ENCODE data around the gene BBS4.

BBS4 gene

DNA sequence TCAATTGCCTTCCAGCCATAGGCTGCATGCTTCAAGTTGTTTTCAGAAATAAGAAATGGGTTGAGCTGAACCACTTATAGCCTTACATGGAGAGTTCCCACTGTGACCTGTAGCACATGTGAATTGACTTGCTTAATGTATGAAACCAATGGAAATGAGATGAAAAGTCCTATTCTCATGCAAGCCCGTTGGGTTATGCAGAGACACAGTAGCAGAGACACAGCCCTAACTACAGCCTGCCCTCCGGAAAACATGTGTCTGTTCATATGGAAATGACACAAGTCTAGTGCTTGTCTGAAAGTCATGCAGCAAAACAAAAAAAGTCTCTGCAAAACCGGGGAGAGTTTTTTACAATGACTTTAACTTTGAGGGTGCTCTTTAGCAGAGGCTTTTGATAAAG lies 14.5 kb upstream of the BBS4 start:
- TF ChIP-seq, protein P1, sequence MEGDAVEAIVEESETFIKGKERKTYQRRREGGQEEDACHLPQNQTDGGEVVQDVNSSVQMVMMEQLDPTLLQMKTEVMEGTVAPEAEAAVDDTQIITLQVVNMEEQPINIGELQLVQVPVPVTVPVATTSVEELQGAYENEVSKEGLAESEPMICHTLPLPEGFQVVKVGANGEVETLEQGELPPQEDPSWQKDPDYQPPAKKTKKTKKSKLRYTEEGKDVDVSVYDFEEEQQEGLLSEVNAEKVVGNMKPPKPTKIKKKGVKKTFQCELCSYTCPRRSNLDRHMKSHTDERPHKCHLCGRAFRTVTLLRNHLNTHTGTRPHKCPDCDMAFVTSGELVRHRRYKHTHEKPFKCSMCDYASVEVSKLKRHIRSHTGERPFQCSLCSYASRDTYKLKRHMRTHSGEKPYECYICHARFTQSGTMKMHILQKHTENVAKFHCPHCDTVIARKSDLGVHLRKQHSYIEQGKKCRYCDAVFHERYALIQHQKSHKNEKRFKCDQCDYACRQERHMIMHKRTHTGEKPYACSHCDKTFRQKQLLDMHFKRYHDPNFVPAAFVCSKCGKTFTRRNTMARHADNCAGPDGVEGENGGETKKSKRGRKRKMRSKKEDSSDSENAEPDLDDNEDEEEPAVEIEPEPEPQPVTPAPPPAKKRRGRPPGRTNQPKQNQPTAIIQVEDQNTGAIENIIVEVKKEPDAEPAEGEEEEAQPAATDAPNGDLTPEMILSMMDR (IDR thresholded peaks at IDR 0.05; ENCODE audit: extremely low read depth, missing control alignments), result no peak
- no peak for DNase-seq (ENCODE audit: low spot score)

DNA sequence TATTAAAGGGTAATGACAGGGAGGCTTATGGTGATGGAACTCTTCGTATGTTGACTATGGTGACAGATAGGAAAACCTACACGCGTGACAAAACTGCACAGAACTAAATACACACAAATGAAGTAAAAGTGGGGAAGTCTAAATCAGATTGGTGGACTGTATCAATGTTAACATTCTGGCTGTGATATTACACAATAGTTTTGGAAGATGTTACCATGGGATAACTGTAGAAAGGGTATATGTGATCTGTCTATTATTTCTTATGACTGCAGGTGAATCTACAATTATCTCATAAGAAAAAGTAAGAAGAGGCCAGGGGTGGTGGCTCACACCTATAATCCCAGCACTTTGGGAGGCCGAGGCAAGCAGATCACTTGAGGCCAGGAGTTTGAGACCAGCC lies 9.2 kb upstream of the BBS4 start:
- no peak for DNase-seq (ENCODE audit: low spot score)
- TF ChIP-seq, protein P1 (IDR thresholded peaks at IDR 0.05; ENCODE audit: extremely low read depth, missing control alignments), result no peak

DNA sequence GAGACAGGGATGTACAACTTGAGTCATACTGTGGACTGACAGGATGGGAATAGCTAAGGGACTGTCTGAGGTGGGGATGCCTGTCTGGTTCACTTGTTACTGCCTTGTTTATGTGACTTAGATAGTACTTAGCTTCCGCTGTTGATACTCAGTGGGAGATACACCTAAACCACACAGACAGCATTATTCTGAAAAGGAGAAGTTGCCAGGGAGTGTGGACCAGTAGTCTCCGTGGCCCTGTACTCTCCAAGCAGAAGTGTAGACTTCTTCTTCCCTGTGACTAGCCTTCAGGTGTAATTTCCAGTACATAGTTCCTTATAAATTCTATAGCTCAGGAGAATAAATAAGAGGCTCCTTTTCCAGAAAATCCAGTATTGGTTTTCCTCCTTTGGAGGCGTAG lies 5.1 kb upstream of the BBS4 start:
- DNase-seq (ENCODE audit: low spot score), result no peak
- TF ChIP-seq, protein P1 (IDR thresholded peaks at IDR 0.05; ENCODE audit: extremely low read depth, missing control alignments), result no peak

DNA sequence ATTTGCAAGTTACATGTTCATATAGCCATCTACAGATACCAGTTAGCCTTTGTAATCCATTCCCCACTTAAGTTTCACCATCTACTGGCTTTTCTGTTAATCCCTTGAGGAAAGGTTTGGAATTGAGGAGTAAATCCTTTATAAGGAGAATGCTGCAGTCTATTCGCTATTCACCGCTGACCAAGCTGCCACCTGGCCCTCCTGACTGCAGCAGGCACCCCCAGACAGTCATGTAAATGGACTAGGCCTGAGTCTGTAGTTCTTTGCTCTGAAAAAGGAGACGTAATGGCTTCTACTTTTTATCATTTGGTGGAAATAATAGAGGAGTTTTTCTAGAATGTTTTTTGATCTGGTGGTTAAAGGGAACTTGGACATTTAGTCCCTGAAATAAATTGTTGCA lies 3.2 kb upstream of the BBS4 start:
- TF ChIP-seq, protein P1 (IDR thresholded peaks at IDR 0.05; ENCODE audit: extremely low read depth, missing control alignments), result no peak
- no peak for DNase-seq (ENCODE audit: low spot score)

DNA sequence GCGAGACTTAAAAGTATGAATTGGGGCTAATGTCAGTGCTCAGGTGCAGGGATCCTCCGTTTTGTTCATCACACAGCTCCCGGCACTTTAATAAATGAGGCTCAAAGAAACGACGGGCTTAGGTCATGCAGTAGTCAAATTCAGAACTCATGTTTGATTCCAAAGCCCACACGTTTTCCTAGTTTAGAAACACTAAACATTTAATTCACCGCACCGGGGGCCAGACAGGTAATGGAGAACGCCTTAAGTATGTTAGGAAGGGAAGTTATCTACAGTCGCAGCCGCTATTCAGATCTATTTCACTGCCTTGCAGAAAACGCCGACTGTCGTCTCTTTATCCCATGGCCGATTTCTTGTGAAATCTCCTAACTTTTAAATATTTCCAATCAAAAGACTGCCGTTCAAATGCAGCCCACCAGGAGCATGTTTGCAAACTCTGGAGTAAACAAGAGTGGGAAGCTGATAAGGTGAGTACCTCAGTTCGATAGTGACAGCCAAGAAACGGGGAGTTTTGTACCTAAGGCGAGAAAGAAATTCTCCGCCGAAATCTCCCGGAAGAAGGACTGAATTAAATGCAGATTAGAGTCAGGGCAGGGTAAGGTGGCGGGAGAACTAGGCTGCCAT lies 594 bp upstream of the BBS4 start:
- TF ChIP-seq, protein P1 (IDR thresholded peaks at IDR 0.05; ENCODE audit: extremely low read depth, missing control alignments), result no peak
- DNase-seq (ENCODE audit: low spot score), result no peak

DNA sequence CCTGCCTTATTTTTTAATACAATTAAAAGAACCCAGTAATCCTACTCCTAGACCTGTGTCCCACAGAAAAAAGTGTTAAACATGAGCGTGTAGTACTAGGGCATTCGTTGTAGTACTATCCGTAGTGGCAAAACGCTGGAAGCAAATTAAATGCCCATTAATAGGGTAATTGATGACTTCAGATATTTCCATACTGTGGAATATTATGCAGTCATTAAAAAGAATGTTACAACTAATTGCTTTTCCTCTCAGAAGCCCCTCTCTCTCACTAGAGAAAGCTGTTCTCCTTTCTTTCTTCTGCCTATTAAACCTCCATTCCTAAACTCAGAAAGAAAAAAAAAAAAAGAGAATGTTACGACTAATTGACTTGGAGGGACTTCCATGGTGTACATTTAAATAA lies 2.7 kb downstream of the BBS4 start:
- no peak for DNase-seq (ENCODE audit: low spot score)
- TF ChIP-seq, protein P1 (IDR thresholded peaks at IDR 0.05; ENCODE audit: extremely low read depth, missing control alignments), result no peak

DNA sequence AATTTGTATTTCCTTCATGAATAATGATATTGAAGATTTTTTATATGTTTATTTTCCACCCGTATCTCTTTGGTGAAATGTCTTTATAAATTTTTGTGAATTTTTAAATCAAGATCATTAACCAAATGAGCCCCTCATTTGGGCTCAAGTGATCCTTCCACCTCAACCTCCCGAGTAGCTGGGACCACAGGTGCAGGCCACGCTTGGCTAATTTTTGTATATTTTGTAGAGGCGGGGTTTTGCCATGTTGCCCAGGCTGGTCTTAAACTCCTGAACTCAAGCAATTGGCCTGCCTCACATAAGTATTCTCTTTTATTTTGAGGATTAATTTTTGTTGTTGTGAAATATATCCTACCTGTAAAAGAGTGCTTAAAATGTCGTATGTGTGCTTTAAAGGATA lies 4.9 kb downstream of the BBS4 start:
- DNase-seq (ENCODE audit: low spot score), result no peak
- TF ChIP-seq, protein P1 (IDR thresholded peaks at IDR 0.05; ENCODE audit: extremely low read depth, missing control alignments), result no peak
